ENCODE results near the gene CHGA.

CHGA gene, protein sequence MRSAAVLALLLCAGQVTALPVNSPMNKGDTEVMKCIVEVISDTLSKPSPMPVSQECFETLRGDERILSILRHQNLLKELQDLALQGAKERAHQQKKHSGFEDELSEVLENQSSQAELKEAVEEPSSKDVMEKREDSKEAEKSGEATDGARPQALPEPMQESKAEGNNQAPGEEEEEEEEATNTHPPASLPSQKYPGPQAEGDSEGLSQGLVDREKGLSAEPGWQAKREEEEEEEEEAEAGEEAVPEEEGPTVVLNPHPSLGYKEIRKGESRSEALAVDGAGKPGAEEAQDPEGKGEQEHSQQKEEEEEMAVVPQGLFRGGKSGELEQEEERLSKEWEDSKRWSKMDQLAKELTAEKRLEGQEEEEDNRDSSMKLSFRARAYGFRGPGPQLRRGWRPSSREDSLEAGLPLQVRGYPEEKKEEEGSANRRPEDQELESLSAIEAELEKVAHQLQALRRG
- long read RNA-seq, result 0 reads

DNA sequence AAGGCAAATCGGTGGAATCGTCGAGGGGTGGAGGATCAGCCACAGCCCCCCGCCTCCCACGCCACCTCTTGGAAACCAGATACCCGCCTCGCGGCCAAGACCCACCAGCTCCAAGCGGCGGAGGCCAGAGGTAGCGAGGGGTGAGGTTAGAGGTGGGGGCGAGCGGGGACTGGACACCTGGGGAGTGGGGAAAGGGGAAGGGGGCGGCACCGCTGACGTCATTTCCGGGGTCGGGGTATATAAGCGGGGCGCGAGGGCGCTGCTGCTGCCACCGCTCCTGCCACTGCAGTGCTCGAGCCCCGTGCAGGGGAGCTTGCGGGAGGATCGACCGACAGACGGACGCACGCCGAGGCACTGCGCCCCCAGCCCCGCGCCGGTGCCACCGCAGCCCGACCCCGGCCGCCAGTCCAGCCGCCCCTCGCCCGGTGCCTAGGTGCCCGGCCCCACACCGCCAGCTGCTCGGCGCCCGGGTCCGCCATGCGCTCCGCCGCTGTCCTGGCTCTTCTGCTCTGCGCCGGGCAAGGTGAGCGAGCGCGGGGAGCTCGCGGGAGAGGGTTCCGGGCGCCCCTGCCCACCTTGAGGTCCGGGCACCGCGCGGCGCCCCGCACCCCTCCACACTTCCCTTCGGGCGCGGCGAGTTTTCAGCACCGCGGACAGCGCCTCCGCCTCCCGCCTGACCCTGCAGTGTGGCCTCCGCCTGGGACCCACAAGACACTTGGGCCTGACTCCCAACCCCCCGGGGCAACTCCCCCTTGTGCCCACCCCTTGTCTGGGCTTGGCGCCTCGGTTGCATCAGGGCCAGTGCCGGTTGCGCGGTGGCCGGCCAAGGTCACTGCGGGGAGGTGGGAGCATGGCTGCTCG, at the start of gene CHGA:
CHGA (plus strand) TSS at position 268 of the 861 bp plus-strand sequence; CDS start at position 478, 210 bp downstream.
- Histone ChIP-seq H3K27ac (replicated peaks) (no peak within 1 kb of the TSS), H3K4me3 (replicated peaks; ENCODE audit: insufficient read depth, low read length) (no peak within 1 kb of the TSS), H3K27me3 (ENCODE audit: insufficient read depth, poor library complexity, severe bottlenecking) (peaks cover 2% of the 10 kb centered on the region)
- TF ChIP-seq GABPA (IDR thresholded peaks at IDR 0.05; ENCODE audit: low read depth), result no peak
- no peak for TF ChIP-seq POLR2AphosphoS5 (IDR thresholded peaks at IDR 0.05; ENCODE audit: low read depth)
- peak; percentile 21; the same call in 1 of the 2 replicates for TF ChIP-seq SPI1 (IDR thresholded peaks at IDR 0.05; ENCODE audit: borderline replicate concordance, low read depth)
- TF ChIP-seq, protein P1, sequence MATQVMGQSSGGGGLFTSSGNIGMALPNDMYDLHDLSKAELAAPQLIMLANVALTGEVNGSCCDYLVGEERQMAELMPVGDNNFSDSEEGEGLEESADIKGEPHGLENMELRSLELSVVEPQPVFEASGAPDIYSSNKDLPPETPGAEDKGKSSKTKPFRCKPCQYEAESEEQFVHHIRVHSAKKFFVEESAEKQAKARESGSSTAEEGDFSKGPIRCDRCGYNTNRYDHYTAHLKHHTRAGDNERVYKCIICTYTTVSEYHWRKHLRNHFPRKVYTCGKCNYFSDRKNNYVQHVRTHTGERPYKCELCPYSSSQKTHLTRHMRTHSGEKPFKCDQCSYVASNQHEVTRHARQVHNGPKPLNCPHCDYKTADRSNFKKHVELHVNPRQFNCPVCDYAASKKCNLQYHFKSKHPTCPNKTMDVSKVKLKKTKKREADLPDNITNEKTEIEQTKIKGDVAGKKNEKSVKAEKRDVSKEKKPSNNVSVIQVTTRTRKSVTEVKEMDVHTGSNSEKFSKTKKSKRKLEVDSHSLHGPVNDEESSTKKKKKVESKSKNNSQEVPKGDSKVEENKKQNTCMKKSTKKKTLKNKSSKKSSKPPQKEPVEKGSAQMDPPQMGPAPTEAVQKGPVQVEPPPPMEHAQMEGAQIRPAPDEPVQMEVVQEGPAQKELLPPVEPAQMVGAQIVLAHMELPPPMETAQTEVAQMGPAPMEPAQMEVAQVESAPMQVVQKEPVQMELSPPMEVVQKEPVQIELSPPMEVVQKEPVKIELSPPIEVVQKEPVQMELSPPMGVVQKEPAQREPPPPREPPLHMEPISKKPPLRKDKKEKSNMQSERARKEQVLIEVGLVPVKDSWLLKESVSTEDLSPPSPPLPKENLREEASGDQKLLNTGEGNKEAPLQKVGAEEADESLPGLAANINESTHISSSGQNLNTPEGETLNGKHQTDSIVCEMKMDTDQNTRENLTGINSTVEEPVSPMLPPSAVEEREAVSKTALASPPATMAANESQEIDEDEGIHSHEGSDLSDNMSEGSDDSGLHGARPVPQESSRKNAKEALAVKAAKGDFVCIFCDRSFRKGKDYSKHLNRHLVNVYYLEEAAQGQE (IDR thresholded peaks at IDR 0.05; ENCODE audit: insufficient replicate concordance, low read depth), result peak; percentile 100
- TF ChIP-seq, protein P2, sequence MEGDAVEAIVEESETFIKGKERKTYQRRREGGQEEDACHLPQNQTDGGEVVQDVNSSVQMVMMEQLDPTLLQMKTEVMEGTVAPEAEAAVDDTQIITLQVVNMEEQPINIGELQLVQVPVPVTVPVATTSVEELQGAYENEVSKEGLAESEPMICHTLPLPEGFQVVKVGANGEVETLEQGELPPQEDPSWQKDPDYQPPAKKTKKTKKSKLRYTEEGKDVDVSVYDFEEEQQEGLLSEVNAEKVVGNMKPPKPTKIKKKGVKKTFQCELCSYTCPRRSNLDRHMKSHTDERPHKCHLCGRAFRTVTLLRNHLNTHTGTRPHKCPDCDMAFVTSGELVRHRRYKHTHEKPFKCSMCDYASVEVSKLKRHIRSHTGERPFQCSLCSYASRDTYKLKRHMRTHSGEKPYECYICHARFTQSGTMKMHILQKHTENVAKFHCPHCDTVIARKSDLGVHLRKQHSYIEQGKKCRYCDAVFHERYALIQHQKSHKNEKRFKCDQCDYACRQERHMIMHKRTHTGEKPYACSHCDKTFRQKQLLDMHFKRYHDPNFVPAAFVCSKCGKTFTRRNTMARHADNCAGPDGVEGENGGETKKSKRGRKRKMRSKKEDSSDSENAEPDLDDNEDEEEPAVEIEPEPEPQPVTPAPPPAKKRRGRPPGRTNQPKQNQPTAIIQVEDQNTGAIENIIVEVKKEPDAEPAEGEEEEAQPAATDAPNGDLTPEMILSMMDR (IDR thresholded peaks at IDR 0.05; ENCODE audit: insufficient read depth, low read length), result no peak
- peak; percentile 30 to 33 for DNase-seq (ENCODE audit: low read depth in 1 of 2, low spot score in 1 of 2)

DNA sequence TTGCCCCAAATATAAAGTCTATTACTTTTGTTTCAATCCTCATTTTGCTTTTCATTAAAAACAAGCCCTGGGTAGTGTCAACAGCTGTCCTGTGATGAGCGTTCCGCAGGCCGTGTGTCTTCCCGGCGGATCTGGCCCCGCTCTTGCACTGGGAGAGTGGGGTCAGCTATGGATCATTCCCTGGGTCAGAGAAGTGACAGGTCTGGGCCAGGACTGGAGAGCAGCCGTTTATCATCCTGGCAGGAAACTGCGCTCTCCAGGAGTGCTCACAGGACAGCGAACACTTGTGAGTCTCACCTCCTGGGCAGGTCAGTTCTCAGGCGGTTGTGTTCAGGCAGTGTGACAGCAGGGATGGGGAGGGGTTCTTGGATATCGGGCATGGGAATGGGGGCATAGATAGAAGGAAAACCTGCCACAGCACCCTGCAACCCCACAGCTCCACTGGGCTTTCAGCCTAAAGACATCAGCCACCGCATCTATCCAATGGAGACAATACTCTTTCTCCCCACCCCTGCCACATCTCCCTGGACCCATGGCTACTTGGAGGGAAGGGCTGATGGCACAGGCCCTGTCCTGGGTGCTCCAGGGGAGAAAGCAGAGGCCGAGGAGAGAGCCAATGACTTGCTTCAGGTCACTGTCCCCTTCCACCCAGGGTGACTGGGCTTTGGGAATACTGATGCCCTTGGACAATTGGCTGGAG, 47.8 kb upstream of the CHGA start:
- DNase-seq (ENCODE audit: low read depth in 1 of 2, low spot score in 1 of 2), result no peak
- H3K27me3 ChIP-seq (ENCODE audit: insufficient read depth, poor library complexity, severe bottlenecking), result peaks cover 7% of the 10 kb centered on the region
- H3K4me3 ChIP-seq (replicated peaks; ENCODE audit: insufficient read depth, low read length), result no peak overlapping the region
- no peak for TF ChIP-seq SPI1 (IDR thresholded peaks at IDR 0.05; ENCODE audit: borderline replicate concordance, low read depth)
- no peak for TF ChIP-seq POLR2AphosphoS5 (IDR thresholded peaks at IDR 0.05; ENCODE audit: low read depth)
- TF ChIP-seq GABPA (IDR thresholded peaks at IDR 0.05; ENCODE audit: low read depth), result no peak
- TF ChIP-seq, protein P2 (IDR thresholded peaks at IDR 0.05; ENCODE audit: insufficient read depth, low read length), result no peak
- TF ChIP-seq, protein P1 (IDR thresholded peaks at IDR 0.05; ENCODE audit: insufficient replicate concordance, low read depth), result no peak
- no peak overlapping the region for H3K27ac ChIP-seq (replicated peaks)

DNA sequence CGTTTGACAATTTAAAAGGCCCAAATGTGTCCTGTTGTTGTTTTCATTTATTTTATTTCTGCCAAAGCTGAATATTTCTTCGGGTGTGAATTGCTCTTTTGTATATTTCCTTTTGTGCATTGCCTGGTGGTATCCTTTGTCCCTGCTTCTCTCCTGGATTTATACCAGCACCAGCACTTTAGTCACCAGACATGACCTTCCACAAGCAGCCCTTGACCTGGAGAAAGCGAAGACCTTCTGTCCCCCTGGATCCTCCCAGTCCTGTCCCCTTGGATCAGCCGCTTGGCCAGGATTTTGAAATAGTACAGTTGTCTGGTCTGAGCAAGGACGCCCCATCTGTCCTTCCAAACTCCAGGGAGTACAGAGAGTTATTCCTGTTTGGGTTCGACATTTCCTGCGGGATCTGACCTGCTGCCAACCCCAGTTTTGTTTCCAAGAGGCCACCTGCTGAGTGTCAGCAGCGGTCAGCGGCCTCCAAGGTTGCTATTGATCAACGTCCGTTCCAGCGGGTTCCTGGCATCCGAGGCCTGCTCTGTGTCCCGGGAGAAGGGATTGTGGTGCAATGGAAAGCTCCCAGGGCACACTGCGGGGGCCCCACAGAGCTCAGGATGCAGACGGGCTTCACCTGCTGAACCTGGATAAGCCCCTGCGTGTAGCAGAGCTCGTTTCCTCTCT, 45.1 kb upstream of the CHGA start:
- TF ChIP-seq, protein P1 (IDR thresholded peaks at IDR 0.05; ENCODE audit: insufficient replicate concordance, low read depth), result no peak
- no peak for TF ChIP-seq GABPA (IDR thresholded peaks at IDR 0.05; ENCODE audit: low read depth)
- TF ChIP-seq POLR2AphosphoS5 (IDR thresholded peaks at IDR 0.05; ENCODE audit: low read depth), result no peak
- TF ChIP-seq, protein P2 (IDR thresholded peaks at IDR 0.05; ENCODE audit: insufficient read depth, low read length), result no peak
- no peak for TF ChIP-seq SPI1 (IDR thresholded peaks at IDR 0.05; ENCODE audit: borderline replicate concordance, low read depth)
- Histone ChIP-seq H3K27ac (replicated peaks) (no peak overlapping the region), H3K27me3 (ENCODE audit: insufficient read depth, poor library complexity, severe bottlenecking) (peaks cover 9% of the 10 kb centered on the region), H3K4me3 (replicated peaks; ENCODE audit: insufficient read depth, low read length) (no peak overlapping the region)
- no peak for DNase-seq (ENCODE audit: low read depth in 1 of 2, low spot score in 1 of 2)

All from HL-60 (cell line).